Measurements from ENCODE around the gene BAHD1.

DNA sequence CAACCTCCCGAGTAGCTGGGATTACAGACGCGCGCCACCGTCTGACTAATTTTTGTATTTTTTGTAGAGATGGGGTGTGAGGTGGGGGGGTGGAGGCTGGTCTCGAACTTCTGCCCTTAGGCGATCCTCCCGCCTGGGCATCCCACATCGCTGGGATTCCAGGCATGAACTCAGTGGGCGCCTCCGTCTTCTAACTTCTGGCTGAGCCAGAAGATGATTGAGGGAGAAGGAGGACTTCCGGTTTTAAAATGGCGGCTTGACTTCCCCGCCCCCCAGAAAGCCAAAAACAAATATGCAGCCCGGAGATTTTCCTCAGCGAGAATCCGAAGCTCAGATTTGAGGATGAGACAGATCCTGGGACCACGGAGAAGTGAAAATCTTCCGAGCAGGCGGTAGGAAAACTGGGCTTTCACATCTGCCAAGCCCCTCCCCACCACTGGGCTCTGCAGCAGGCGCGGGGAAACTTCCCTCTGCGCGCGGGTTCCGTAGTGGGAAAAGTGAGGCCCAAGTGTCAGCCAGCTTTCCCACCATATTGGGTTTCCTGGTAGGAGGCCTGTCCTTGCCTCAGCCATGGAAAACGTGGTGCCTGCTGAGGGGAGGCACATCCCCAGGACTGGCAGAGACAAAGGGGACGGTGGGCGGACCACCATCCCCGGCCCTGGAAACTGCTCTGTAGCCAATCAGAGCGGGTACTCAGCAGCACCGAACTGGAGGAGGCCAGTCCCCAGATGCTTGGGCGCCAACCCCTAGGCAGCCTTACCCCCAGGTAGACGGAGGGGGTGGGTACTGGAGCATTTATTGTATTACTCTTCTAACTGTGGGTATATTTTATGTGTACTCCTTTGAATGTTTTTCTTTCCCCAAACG is 47.3 kb downstream of the BAHD1 start:
- TF ChIP-seq GLIS3 (CRISPR knock-in tag; IDR thresholded peaks at IDR 0.05) (no peak), ZNF565 (CRISPR knock-in tag; conservative IDR thresholded peaks at IDR 0.05; ENCODE audit: low read depth) (no peak), ZC3H10 (CRISPR knock-in tag; IDR thresholded peaks at IDR 0.05) (no peak), OSR1 (CRISPR knock-in tag; IDR thresholded peaks at IDR 0.05) (no peak)
- TF ChIP-seq, protein P1, sequence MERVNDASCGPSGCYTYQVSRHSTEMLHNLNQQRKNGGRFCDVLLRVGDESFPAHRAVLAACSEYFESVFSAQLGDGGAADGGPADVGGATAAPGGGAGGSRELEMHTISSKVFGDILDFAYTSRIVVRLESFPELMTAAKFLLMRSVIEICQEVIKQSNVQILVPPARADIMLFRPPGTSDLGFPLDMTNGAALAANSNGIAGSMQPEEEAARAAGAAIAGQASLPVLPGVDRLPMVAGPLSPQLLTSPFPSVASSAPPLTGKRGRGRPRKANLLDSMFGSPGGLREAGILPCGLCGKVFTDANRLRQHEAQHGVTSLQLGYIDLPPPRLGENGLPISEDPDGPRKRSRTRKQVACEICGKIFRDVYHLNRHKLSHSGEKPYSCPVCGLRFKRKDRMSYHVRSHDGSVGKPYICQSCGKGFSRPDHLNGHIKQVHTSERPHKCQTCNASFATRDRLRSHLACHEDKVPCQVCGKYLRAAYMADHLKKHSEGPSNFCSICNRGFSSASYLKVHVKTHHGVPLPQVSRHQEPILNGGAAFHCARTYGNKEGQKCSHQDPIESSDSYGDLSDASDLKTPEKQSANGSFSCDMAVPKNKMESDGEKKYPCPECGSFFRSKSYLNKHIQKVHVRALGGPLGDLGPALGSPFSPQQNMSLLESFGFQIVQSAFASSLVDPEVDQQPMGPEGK (CRISPR knock-in tag; IDR thresholded peaks at IDR 0.05; ENCODE audit: borderline replicate concordance), result no peak
- TF ChIP-seq, protein P2, sequence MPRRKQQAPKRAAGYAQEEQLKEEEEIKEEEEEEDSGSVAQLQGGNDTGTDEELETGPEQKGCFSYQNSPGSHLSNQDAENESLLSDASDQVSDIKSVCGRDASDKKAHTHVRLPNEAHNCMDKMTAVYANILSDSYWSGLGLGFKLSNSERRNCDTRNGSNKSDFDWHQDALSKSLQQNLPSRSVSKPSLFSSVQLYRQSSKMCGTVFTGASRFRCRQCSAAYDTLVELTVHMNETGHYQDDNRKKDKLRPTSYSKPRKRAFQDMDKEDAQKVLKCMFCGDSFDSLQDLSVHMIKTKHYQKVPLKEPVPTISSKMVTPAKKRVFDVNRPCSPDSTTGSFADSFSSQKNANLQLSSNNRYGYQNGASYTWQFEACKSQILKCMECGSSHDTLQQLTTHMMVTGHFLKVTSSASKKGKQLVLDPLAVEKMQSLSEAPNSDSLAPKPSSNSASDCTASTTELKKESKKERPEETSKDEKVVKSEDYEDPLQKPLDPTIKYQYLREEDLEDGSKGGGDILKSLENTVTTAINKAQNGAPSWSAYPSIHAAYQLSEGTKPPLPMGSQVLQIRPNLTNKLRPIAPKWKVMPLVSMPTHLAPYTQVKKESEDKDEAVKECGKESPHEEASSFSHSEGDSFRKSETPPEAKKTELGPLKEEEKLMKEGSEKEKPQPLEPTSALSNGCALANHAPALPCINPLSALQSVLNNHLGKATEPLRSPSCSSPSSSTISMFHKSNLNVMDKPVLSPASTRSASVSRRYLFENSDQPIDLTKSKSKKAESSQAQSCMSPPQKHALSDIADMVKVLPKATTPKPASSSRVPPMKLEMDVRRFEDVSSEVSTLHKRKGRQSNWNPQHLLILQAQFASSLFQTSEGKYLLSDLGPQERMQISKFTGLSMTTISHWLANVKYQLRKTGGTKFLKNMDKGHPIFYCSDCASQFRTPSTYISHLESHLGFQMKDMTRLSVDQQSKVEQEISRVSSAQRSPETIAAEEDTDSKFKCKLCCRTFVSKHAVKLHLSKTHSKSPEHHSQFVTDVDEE (CRISPR knock-in tag; IDR thresholded peaks at IDR 0.05), result no peak

Measured in SK-N-SH treated with all-trans-retinoic acid at 6 μM for 48 hours (cell line).